Measurements from ENCODE around the gene AGBL5.

Gene AGBL5

DNA sequence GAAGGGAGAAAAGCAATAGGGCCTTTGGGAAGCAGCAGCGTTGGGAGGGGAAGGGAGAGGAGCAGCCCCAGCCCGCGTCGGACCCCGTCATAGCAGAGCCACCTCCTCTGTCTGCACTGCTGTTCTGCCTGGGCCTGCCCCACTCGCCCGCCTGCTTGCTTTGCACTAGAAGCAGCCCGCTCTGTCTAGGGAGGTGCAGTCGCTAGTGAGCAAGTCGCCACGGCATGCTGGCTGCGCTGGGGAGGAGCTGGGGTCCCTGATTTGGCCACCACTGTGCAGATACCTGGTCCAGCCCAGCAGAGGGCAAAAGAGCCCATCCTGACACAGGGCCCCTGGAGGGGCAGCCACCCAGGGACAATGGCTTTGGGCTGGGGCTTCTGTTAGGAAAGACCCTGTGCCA lies 26.7 kb upstream of the AGBL5 start:
- DNase-seq (ENCODE audit: low read depth, low spot score): no peak

DNA sequence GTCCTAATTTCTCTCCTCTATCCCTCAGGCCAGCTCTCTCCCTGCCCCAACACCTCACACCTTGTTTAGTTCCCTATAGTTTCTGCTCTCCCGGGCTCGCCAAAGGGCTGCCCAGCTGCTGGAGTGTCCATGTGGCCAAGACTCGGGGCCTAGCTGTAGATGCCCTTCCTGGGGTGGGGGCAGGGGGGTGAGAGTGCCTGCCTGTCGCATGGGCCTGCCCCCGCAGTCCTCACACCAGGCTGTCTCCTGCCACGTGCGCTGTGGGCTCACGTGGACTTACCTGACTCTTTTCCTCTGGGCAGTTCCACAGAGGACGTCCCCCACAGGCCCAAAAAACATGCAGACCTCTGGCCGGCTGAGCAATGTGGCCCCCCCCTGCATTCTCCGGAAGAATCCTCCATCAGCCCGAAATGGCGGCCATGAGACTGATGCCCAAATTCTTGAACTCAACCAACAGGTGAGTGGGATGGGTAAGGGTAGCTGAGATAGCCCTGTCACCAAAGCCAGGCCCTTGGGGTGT lies 26.1 kb upstream of the AGBL5 start:
- no peak for DNase-seq (ENCODE audit: low read depth, low spot score)

DNA sequence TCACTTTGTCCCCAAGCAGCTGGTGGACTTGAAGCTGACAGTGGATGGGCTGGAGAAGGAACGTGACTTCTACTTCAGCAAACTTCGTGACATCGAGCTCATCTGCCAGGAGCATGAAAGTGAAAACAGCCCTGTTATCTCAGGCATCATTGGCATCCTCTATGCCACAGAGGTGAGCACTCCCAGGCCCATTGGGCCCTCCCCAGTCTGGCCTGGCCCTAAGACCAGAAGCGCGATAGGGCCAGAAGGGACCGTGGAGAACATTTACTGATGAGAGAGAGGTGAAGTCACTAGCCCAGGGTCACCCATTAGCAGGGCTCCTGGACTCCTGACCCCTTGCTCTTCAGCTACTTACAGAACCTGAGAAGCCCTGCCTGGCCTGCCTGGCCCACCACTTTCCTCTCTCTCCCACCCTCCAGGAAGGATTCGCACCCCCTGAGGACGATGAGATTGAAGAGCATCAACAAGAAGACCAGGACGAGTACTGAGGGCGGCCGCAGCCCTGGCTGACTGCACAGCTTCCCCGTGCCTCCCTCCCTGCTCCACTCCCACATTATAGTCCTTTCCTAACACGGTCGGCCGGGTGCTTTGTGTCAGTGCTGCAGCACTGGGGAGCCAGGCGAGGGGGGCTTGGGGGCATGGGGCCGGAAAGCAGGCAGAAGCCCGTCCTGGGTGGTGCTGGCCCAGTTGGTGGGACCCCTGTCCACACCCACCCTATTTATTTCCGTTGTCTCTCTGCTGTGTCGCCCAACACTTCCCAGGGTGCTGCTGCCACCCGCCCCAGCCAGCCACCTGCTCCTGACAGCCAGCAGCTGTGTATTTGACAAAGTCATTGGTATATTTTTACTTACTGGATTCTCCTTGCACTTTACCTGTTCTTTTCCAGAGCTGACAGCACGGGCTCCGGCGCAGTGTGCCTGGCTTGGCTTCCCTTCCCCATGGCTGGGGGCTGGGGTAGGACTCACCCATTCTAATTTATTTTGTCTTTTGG lies 25.3 kb upstream of the AGBL5 start:
- DNase-seq (ENCODE audit: low read depth, low spot score): no peak

GRCh38 chr2:27027211-27027651 lies 24.2 kb upstream of the AGBL5 start:
- DNase-seq (ENCODE audit: low read depth, low spot score): no peak

DNA sequence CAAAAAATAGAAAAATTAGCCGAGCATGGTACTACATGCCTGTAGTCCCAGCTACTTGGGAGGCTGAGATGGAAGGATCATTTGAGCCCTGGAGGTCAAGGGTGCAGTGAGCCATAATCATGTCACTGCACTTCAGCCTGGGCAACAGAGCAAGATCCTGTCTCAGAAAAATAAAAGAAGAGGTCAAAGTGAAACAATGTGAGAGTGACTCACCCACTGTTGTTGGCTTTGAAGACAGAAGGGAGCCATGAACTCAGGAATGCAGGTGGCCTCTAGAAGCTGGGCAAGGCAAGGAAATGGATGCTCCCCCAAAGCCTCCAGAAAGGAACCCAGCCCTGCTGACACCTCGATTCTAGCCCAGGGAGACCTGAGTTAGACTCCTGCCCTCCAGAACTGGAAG lies 22.4 kb upstream of the AGBL5 start:
- DNase-seq (ENCODE audit: low read depth, low spot score): no peak

GRCh38 chr2:27032495-27033252 lies 18.8 kb upstream of the AGBL5 start, which contains the start of gene TMEM214:
TSS of gene TMEM214 (plus strand) at chr2:27032965. CDS start at chr2:27033016, 51 bp downstream.
- DNase-seq (ENCODE audit: low read depth, low spot score): no peak

DNA sequence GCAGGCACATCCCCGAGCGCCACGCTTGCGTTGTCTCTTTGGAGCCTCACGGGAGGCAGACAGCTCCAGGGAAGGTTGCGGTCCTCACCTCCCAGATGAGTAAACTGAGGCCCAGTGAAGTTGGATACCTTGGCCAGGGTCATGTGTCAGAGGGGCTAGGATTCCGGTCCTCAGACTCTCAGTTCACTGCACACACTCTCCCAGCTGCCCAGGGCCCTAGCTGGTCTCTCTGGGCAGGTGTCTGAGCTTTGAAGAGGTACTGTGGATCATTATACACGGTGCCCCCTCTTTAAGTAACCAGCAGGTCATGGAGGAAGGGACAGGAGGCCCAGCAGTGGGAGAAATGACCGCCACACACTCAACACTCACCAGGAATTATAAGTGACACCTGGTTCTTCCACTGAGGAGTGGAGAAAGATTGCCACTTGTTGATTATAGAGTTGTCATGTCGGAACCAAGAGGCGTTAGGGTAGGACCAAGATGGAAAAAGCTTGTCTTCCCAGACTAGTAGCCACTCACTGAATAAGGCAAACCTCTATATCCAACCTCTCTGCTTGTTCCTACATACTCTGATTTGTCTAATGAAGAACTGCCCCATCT lies 18.1 kb upstream of the AGBL5 start:
- DNase-seq (ENCODE audit: low read depth, low spot score): no peak

DNA sequence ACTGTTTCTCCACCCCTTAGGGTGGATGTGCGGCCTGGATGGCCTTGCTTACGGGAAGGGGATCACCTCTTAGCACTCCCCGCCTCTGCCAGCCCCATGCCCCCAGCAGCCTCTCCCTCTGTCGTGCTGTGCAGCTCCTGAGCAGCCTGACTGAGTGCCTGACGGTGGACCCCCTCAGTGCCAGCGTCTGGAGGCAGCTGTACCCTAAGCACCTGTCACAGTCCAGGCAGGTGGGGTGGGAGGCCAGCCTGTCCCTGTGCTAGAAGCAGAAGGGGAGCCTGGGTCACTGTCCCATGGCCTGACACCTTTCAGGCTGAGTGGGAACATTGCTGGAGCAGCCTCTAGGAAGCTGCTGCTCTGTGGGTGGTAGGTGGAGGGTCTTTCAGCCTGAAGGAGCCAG lies 13.5 kb upstream of the AGBL5 start:
- no peak for DNase-seq (ENCODE audit: low read depth, low spot score)

DNA sequence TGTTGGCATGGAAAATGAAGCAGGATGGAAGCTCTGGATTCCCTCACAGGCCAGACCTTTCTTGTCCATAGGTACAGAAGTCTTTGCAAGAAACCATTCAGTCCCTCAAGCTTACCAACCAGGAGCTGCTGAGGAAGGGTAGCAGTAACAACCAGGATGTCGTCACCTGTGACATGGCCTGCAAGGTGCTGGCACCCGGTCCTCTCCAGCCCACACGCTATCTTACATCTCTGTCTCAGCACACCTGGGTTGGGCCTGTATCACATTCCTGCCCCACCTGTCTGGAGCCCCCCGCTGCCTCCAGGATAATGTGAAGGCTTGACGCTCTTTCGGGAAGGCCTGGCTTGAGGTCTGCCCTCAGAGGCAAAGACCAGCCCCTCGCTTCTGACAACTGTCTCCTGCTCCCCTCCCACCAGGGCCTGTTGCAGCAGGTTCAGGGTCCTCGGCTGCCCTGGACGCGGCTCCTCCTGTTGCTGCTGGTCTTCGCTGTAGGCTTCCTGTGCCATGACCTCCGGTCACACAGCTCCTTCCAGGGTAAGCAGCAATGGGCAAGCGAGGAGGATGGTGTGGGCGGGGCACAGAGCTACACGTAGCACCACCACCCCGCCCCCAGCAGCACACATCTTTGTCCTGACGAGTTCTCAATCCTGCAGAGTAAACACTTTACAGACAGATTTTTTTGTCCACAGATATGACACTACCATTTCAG lies 12.7 kb upstream of the AGBL5 start:
- DNase-seq (ENCODE audit: low read depth, low spot score): no peak

DNA sequence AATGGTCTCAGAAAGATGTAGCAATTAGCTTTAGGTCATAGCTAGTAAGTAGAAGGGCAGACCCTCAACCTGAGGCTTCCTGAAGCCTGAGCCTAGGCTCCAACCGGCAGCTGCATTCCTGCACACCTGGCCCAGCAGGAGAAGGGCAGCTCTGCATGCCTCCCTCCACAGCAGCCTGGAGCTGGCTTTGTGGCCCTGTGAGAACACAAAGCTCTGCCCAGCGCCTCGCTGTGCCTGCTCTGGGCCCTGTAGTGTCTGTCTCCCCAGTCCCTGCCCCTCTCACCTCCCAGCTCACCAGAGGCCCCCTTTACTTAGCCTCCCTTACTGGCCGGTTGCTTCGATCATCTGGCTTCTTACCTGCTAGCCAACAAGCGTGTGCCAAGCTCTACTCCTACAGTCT lies 12.0 kb upstream of the AGBL5 start:
- no peak for DNase-seq (ENCODE audit: low read depth, low spot score)

- no peak for DNase-seq (ENCODE audit: low read depth, low spot score)
Observed at GRCh38 chr2:27039871-27040270, 11.6 kb upstream of the AGBL5 start.

DNA sequence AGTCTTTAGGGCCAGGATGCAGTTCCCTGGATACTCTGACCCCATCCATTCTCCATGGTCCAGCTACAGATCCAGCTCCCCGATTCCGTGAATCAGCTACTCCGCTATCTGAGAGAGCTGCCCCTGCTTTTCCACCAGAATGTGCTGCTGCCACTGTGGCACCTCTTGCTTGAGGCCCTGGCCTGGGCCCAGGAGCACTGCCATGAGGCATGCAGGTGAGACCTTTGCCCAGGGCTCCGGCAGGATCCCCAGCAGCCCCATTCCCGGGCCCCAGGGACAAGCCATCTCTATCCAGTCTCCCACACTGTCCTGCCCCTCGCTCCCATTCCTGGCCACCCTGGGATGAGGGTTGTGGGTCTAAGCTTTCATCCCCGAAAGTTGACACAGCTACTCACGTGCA lies 11.2 kb upstream of the AGBL5 start:
- no peak for DNase-seq (ENCODE audit: low read depth, low spot score)

- DNase-seq (ENCODE audit: low read depth, low spot score): no peak
Observed at GRCh38 chr2:27041752-27042151, 9.7 kb upstream of the AGBL5 start.

DNA sequence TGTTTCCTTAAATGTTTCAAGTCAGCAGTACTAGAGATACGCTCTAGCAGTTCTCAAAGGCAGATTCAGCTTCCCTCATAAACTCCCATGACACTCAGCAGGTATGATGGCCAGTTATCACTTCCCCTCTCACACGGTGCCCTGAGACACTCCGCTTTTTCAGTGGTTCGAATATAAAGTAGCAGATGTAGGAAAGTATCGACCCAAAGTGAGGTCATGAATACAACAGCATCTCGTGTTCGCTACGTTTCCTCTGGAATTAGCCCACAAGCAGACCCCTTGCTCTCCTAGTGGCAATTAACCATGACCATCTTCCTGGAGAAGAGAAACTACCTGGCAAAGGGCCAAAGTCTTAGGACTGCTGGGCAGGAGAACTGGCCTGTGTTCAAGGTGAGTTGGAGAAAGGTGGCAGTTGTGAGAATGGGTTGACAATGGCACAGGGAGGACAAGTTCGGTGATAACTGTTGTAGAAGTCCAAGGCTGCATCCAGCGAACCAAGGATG lies 9.3 kb upstream of the AGBL5 start:
- no peak for DNase-seq (ENCODE audit: low read depth, low spot score)

DNA sequence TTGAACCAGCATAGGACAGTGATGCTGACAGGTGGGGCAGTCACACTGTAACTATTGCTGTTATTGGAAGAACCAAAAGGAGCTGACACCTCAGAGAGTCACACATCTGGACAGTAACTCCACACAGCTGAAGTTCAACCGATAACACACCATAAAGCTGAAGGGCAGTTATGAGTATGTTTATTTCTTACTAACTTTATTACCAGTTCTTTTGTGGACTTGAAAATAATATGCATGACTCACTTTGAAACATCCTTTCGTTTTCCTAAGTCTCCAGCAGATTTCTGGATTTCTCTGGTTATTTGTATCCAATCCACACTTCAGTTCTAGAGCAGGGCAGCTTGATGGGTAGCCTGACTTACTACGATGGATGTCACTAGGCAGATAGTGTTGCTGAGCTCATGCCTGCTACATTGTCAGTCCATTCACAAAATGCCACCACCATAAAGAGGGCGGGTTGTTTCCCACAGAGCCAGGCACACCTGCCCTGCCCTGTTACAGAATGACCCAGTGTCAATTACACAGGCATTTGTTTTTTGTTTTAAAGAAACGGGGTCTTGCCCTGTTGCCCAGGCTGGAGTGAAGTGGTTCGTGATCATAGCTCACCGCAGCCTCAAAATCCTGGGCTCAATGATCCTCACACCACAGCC lies 8.4 kb upstream of the AGBL5 start:
- no peak for DNase-seq (ENCODE audit: low read depth, low spot score)

- DNase-seq (ENCODE audit: low read depth, low spot score): no peak
Observed at GRCh38 chr2:27049422-27050280, 1.8 kb upstream of the AGBL5 start.

GRCh38 chr2:27050281-27050995 lies 1.0 kb upstream of the AGBL5 start:
- peak; percentile 82 for DNase-seq (ENCODE audit: low read depth, low spot score)

GRCh38 chr2:27051902-27052645 lies 606 bp downstream of the AGBL5 start:
- no peak for DNase-seq (ENCODE audit: low read depth, low spot score)
